Activated CD8-positive, alpha-beta T cell treated with anti-CD3 and anti-CD28 coated beads for 36 hours (primary cell): Measurements from ENCODE around the gene PFKFB3. TPM values are rescaled to one million over a fixed set of nuclear protein-coding genes. Genes with fewer than 3 reads are reported as not detected.

Source experiments
- ATAC-seq: fragments of 200-7000 bp; cut with Tn5 transposase; one replicate; pipeline ENCODE4 v1.10.0; 2021; ENCODE audit warnings: mild to moderate bottlenecking, moderate library complexity
- CTCF ChIA-PET: fragments of 350-600 bp; sonication (Branson Sonifier 250); formaldehyde crosslinking; loops from one replicate; lab custom pipeline; 2021; ENCODE audit warnings: antibody characterized with exemption; lab: Charles Lee
- POLR2A ChIA-PET: fragments of 350-600 bp; sonication (Branson Sonifier 250); formaldehyde crosslinking; loops from one replicate; lab custom pipeline; 2021; ENCODE audit warnings: antibody characterized with exemption; lab: Charles Lee
- DNase-seq: peaks from one replicate; pipeline ENCODE4 v3.0.0-alpha.2; 2020
- H3K27ac Mint-ChIP-seq: one replicate; pipeline ENCODE4 v1.8.0; 2021; ENCODE audit warnings: mild to moderate bottlenecking, mixed read lengths
- H3K27me3 Mint-ChIP-seq: one replicate; pipeline ENCODE4 v1.8.0; 2021; ENCODE audit warnings: mixed read lengths
- H3K36me3 Mint-ChIP-seq: one replicate; pipeline ENCODE4 v1.8.0; 2021; ENCODE audit warnings: low read depth, mixed read lengths
- H3K4me1 Mint-ChIP-seq: one replicate; pipeline ENCODE4 v1.8.0; 2021; ENCODE audit warnings: low read depth, mixed read lengths
- H3K4me3 Mint-ChIP-seq: one replicate; pipeline ENCODE4 v1.8.0; 2021; ENCODE audit warnings: mild to moderate bottlenecking, moderate library complexity, mixed read lengths
- H3K9me3 Mint-ChIP-seq: one replicate; pipeline ENCODE4 v1.8.0; 2021; ENCODE audit warnings: mixed read lengths
- intact Hi-C: fragments of 100-400 bp; cut with micrococcal nuclease; formaldehyde crosslinking; loops from one replicate; pipeline ENCODE4 v1.10.0; 2022
- total RNA-seq, 2 experiments: library from RNA; stranded (reverse); gene quantifications; one replicate each; pipeline ENCODE4 v1.2.3, GENCODE V29; 2021
- TF ChIP-seq, protein P1 (sequence below): fragments of 200-600 bp; IDR thresholded peaks from one replicate; pipeline ENCODE4 v1.8.0; 2022; ENCODE audit warnings: antibody characterized with exemption, mild to moderate bottlenecking

PFKFB3 gene
- total RNA-seq, 2 experiments from 2014 or later, result 107 to 117 TPM

- DNase-seq (no peak), ATAC-seq (no peak)
- Mint-ChIP-seq H3K27me3 (no peaks in the 10 kb centered on the region), H3K27ac (no peak overlapping the region), H3K9me3 (no peaks in the 10 kb centered on the region), H3K36me3 (peaks cover 66% of the 10 kb centered on the region), H3K4me1 (peaks cover 7% of the 10 kb centered on the region), H3K4me3 (no peak overlapping the region)
- intact Hi-C loops, result no loop called here
- TF ChIP-seq, protein P1, sequence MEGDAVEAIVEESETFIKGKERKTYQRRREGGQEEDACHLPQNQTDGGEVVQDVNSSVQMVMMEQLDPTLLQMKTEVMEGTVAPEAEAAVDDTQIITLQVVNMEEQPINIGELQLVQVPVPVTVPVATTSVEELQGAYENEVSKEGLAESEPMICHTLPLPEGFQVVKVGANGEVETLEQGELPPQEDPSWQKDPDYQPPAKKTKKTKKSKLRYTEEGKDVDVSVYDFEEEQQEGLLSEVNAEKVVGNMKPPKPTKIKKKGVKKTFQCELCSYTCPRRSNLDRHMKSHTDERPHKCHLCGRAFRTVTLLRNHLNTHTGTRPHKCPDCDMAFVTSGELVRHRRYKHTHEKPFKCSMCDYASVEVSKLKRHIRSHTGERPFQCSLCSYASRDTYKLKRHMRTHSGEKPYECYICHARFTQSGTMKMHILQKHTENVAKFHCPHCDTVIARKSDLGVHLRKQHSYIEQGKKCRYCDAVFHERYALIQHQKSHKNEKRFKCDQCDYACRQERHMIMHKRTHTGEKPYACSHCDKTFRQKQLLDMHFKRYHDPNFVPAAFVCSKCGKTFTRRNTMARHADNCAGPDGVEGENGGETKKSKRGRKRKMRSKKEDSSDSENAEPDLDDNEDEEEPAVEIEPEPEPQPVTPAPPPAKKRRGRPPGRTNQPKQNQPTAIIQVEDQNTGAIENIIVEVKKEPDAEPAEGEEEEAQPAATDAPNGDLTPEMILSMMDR, result no peak
- ChIA-PET POLR2A (interaction anchor here (1.6 kb wide), 1 partner anchor 95 kb away, joined by 4 read pairs; no protein-coding TSS in a partner anchor), CTCF (interaction anchor here (0.7 to 1.2 kb wide), 2 partner anchors 25 to 179 kb away, joined by 3 read pairs; partner anchors contain the start of gene PFKFB3)
These were observed 24.6 kb downstream of the PFKFB3 start for GRCh38 chr10:6227346-6227745.

GRCh38 chr10:6228010-6228511 is 25.3 kb downstream of the PFKFB3 start:
- no peaks in the 10 kb centered on the region for H3K27me3 Mint-ChIP-seq
- no peaks in the 10 kb centered on the region for H3K9me3 Mint-ChIP-seq
- TF ChIP-seq, protein P1, result no peak
- peaks cover 66% of the 10 kb centered on the region for H3K36me3 Mint-ChIP-seq
- ChIA-PET CTCF (interaction anchor here (0.7 to 1.2 kb wide), 2 partner anchors 25 to 178 kb away, joined by 3 read pairs; partner anchors contain the start of gene PFKFB3), POLR2A (interaction anchor here (1.6 kb wide), 1 partner anchor 94 kb away, joined by 4 read pairs; no protein-coding TSS in a partner anchor)
- H3K4me1 Mint-ChIP-seq, result peaks cover 7% of the 10 kb centered on the region
- no peak for DNase-seq
- intact Hi-C loops, result no loop called here
- H3K27ac Mint-ChIP-seq, result no peak overlapping the region
- ATAC-seq, result no peak
- no peak overlapping the region for H3K4me3 Mint-ChIP-seq

- POLR2A ChIA-PET, result interaction anchor here (1.6 kb wide), 1 partner anchor 94 kb away, joined by 4 read pairs; no protein-coding TSS in a partner anchor
- H3K4me3 Mint-ChIP-seq, result no peak overlapping the region
- no peak overlapping the region for H3K27ac Mint-ChIP-seq
- no peak for ATAC-seq
- no peaks in the 10 kb centered on the region for H3K27me3 Mint-ChIP-seq
- peaks cover 7% of the 10 kb centered on the region for H3K4me1 Mint-ChIP-seq
- intact Hi-C loops, result no loop called here
- peaks cover 67% of the 10 kb centered on the region for H3K36me3 Mint-ChIP-seq
- no peak for DNase-seq
- TF ChIP-seq, protein P1, result no peak
- CTCF ChIA-PET, result interaction anchor here (1.2 kb wide), 1 partner anchor 26 kb away, joined by 3 read pairs; the partner anchor contains the start of gene PFKFB3
- no peaks in the 10 kb centered on the region for H3K9me3 Mint-ChIP-seq
These were observed 25.9 kb downstream of the PFKFB3 start for GRCh38 chr10:6228647-6229046.

DNA sequence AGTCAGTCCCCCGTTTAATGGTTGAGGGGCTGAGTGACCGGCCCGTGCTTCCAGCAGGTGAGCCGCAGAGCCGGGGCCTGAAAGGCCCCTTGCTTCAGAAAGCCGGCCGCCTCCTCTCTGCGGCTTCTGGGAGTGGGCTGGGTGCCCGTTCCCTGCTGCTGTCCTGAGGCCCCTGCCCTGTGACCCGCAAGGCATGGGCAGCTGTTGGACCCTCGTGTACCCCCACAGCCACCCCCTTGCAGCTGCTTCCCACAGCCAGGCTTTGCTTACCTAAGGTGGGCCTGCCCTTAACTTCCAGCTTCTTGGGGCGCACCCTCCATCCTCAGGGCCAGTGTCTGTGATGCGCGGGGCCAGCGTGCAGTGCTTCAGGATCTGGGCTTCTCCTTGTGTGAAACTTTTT is 26.6 kb downstream of the PFKFB3 start:
- no peaks in the 10 kb centered on the region for H3K9me3 Mint-ChIP-seq
- no peaks in the 10 kb centered on the region for H3K27me3 Mint-ChIP-seq
- TF ChIP-seq, protein P1, result no peak
- POLR2A ChIA-PET, result interaction anchor here (0.6 kb wide), 1 partner anchor 16 kb away, joined by 3 read pairs; no protein-coding TSS in a partner anchor
- H3K4me3 Mint-ChIP-seq, result no peak overlapping the region
- H3K4me1 Mint-ChIP-seq, result peaks cover 7% of the 10 kb centered on the region
- CTCF ChIA-PET, result no interaction called here
- no peak overlapping the region for H3K27ac Mint-ChIP-seq
- intact Hi-C loops, result no loop called here
- peaks cover 66% of the 10 kb centered on the region for H3K36me3 Mint-ChIP-seq
- ATAC-seq, result no peak
- no peak for DNase-seq

GRCh38 chr10:6229746-6230145 is 27.0 kb downstream of the PFKFB3 start:
- H3K27ac Mint-ChIP-seq, result no peak overlapping the region
- H3K9me3 Mint-ChIP-seq, result no peaks in the 10 kb centered on the region
- H3K4me1 Mint-ChIP-seq, result peaks cover 7% of the 10 kb centered on the region
- no peak for DNase-seq
- ChIA-PET CTCF (no interaction called here), POLR2A (interaction anchor here (0.6 kb wide), 1 partner anchor 17 kb away, joined by 3 read pairs; no protein-coding TSS in a partner anchor)
- peaks cover 68% of the 10 kb centered on the region for H3K36me3 Mint-ChIP-seq
- no peak overlapping the region for H3K4me3 Mint-ChIP-seq
- ATAC-seq, result no peak
- no peaks in the 10 kb centered on the region for H3K27me3 Mint-ChIP-seq
- intact Hi-C loops, result no loop called here
- TF ChIP-seq, protein P1, result no peak
